GM08714 (cell line): Measurements from ENCODE around the gene GRWD1.
"Not testable (repeated sequence)": the region's sequence is repeated elsewhere in the genome, so short reads cannot be mapped to it uniquely, and the experiment has no call there.

Source experiments
- H3K4me3 ChIP-seq: fragments of 200-500 bp; sonication (Bioruptor generic); 2 replicates; pipeline ENCODE4 v1.5.1; 2014; ENCODE audit warnings: mild to moderate bottlenecking, low read length, inconsistent platforms
- ZNF274 ChIP-seq: IDR thresholded peaks from 2 replicates; pipeline ENCODE4 v1.6.1; 2012; ENCODE audit warnings: mild to moderate bottlenecking, low read depth, low read length

GRWD1 gene

DNA sequence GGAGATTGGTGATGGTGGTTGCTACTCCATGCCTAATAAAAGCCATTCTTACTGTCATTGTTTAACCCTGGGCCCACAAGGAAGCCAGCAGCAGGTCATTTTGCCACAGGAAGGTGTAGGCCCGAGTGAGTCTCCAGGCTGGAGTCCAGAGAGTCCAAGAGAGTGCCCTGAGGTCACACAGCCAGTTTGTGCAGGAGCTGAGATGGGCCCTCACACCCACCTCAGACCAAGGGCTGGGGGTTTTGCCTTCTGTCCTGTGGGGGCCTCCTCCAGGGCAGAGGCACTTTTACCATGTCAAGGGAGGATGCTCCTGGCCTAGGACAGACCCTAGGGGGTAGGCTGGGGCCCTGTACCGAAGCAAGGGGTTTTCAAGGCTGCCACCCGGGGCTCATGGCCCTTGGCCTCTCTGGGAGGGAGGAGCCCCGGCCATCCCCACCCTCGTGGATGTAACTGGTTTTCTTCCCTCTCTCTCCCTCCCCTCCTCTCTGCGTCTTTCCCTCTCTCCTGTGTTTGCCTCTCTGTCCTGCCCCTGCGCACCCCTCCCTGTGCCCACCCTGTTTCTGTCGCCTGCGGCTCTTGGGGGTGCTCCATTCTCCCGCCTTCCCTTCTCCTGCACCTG lies 31.4 kb downstream of the GRWD1 start:
- H3K4me3 ChIP-seq = no peak overlapping the region
- TF ChIP-seq ZNF274 = no peak

DNA sequence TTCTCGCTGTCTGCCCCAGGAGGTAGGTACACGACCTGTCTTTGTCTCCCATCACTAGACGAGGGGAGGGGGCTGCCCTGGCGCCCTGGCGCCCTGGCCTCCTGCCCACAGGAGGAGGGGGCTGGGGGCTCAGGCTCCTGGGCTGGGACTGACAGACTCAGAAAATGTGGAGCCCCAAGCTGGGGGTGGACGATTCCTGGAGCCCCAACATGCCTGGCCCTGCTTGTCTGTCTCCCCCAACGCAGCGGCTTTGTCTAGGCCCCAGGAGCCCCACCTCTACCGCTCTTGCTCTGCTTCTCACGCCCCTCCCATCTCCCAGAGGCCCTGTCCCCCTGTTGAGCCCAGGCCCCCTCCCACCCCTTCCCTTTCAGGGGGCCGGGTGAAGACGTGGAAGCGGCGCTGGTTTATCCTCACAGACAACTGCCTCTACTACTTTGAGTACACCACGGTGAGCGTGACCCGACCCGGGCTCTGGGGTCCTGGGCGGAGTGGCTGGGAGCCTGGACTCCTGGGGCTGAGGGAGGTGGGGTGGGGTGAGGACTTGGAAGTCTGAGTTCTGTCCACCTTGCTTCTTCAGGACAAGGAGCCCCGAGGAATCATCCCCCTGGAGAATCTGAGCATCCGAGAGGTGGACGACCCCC lies 32.0 kb downstream of the GRWD1 start:
- no peak overlapping the region for H3K4me3 ChIP-seq
- TF ChIP-seq ZNF274 = no peak

DNA sequence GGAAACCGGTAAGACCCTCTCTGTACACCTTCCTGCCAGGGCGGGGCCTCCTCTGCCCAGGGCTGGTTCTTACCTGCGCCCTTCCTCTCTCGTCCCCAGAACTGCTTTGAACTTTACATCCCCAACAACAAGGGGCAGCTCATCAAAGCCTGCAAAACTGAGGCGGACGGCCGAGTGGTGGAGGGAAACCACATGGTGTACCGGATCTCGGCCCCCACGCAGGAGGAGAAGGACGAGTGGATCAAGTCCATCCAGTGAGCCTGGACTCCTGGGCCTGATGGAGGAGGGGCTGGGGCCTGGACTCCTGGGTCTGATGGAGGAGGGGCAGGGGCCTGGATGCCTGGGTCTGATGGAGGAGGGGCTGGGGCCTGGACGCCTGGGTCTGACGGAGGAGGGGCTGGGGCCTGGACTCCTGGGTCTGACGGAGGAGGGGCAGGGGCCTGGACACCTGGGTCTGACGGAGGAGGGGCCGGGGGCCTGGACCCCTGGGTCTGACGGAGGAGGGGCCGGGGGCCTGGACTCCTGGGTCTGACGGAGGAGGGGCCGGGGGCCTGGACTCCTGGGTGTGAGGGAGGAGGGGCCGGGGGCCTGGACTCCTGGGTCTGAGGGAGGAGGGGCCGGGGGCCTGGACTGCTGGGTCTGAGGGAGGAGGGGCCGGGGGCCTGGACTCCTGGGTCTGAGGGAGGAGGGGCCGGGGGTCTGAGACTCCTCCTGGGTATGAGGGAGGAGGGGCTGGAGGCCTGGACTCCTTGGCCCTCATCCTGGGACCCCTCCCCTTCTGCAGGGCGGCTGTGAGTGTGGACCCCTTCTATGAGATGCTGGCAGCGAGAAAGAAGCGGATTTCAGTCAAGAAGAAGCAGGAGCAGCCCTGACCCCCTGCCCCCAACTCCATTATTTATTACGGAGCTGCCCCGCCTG lies 32.8 kb downstream of the GRWD1 start:
- H3K4me3 ChIP-seq = no peak overlapping the region
- TF ChIP-seq ZNF274 = no peak

DNA sequence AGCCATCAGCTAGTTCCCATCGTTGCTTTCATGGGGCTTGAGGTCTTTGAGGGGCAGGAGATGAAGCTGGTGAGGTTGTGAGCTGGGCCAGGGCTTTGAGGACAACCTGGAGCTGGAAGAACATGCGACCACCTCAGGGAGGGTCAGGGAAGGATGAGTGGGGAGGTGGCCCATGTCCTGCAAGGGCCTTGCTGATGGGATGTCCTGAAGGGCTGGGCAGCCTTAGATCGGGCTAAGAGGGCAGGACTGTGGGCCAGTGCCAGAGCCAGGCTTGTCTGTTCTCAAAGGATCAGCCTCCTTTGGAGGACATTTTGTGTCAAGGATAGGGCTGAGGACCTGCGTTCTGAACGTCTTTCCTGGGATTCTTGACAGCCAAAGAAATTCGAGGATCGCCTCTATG lies 33.9 kb downstream of the GRWD1 start:
- no peak overlapping the region for H3K4me3 ChIP-seq
- TF ChIP-seq ZNF274 = no peak

DNA sequence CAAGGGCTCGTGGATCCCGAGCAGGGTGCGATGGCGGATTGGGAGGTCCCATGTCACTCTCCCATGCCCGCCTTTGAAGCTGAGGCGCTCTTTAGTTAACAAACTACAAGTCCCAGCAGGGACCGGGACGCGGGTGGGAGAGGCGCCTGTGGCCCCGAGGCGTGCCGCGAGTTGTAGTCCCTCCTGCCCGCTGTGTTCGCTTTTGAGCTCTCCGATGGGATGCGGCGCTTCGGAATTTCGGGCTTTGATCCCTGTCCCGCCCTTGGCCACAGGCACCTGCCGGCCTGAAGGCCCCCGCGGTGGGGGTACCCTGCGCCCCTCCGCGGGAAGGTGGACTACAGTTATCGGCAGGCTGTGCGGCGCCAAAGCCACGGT lies 34.4 kb downstream of the GRWD1 start:
- H3K4me3 ChIP-seq = peak overlapping the region; percentile 7; the same call in 1 of the 2 replicates
- no peak for TF ChIP-seq ZNF274

DNA sequence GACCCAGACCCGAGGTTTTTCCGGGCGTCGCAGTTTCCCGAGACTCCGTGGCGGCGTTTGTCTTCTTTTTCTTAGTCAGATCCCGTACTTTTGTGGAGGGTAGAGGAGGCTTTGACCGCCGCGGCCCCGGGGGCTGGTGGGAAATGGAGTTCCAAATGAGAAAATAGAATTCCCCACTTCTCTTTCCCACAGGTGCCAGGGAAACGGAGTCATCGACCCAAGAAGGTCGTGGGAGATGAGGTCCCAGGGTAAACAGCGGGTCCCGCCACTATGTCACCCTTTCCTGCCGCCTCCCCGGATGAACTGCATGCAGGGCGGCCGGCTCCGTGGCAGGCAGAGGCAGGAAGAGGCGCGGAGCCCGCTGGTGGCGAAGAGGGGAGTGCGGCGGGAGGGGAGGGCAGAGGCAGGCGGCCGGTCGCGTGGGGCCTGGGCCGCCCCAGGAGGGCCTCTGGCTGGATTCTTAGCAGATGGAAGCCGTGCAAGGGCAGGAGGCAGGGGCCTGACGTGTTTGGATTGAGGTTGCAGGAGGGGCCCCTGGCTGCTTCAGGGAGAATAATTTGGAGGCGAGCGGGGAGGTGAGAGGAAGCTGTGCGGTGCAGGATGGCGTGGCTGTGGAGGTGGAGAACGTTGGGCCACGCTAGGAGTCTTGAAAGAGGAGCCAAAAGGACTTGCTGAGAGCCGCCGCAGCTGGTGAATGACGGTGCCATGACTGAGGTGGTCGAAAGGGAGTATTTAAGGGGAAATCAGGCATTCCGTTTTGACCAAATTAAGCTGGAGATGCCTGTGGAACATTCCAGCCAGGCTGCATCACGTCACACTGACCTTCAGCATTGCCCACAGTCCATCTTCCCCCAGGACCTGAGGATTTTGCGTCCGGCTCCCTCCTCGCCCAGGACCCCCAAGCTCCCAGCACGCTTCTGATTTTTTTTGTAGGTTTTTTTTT lies 35.0 kb downstream of the GRWD1 start:
- TF ChIP-seq ZNF274 = no peak
- H3K4me3 ChIP-seq = peak overlapping the region; percentile 7; the same call in 1 of the 2 replicates

DNA sequence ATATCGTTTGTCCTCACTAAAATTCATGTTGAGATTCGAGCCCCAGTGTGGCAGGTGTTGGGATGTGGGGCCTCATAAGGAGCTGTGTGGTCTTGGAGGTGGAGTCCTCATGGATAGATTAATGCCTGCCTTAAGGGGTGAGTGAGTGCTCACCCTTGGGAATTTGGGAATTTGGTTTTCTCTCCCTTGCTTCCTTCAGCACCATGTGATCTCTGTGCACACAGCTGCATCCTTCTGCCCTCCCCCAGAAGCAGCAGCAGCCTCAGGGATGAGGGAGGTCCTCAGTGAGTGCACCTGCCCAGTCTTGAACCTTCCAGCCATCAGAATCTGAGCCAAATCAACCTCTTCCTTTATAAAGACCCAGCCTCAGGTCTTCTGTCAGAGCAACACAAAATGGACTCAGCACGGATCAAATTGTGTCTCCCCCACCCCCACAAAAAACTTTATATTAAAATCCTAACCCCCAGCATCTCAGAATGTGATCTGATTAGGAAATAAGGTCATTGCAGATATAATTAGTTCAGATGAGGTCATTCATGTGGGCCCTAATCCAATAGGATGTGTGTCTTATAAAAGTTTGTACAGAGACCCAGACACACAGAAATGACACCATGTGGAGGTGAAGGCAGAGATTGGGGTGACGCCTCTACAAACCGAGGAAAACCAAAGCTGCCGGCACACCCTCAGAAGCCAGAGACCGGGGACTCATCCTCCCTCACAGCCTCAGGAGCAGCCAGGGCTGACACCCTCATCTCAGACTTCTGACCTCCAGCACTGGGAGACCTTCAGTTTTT lies 36.3 kb downstream of the GRWD1 start:
- no peak overlapping the region for H3K4me3 ChIP-seq
- no peak for TF ChIP-seq ZNF274

DNA sequence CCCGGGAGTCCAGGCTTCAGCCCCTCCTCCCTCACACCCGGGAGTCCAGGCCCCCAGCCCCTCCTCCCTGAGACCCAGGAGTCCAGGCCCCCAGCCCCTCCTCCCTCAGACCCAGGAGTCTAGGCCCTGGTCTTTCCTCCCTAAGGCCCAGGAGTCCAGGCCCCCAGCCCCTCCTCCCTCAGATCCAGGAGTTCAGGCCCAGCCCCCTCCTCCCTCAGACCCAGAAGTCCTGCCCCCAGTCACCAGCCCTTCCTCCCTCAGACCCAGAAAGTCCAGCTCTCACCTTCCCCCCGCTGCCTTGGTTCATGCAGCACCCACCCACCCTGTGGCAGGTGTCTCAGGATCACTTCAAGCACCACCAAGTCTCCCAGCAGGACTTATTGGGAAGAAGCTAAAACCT lies 37.5 kb downstream of the GRWD1 start:
- TF ChIP-seq ZNF274 = no peak
- H3K4me3 ChIP-seq = no peak overlapping the region

DNA sequence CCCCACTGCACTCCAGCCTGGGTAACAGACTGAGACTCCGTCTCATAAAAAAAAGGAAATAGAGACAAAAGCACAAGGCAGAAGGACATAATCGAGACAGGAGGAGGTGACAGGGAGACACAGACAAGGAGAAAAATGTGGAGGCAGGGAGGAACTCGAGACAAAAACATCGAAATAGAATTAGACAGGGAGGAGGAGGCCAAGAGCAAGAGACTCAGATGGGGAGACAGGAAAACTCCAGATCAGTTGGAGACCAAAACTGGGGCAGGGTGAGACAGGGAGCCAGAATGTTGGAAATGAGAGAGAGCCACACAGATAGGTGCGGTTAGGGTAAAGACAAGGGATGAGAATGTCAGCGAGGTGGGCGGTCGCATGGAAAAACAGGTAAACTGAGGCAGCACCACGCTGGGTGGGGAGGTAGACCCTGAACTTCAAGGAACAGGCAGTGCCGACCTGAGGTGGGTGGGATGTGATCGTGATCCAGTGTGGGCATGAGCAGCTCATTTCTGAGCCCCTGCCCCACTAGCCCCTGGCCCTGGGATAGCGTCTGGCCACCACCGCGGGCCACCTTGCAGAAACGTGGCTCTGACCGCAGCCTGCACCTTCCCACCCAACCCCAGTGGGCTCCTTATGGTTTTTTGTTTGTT lies 38.6 kb downstream of the GRWD1 start:
- no peak for TF ChIP-seq ZNF274
- no peak overlapping the region for H3K4me3 ChIP-seq

DNA sequence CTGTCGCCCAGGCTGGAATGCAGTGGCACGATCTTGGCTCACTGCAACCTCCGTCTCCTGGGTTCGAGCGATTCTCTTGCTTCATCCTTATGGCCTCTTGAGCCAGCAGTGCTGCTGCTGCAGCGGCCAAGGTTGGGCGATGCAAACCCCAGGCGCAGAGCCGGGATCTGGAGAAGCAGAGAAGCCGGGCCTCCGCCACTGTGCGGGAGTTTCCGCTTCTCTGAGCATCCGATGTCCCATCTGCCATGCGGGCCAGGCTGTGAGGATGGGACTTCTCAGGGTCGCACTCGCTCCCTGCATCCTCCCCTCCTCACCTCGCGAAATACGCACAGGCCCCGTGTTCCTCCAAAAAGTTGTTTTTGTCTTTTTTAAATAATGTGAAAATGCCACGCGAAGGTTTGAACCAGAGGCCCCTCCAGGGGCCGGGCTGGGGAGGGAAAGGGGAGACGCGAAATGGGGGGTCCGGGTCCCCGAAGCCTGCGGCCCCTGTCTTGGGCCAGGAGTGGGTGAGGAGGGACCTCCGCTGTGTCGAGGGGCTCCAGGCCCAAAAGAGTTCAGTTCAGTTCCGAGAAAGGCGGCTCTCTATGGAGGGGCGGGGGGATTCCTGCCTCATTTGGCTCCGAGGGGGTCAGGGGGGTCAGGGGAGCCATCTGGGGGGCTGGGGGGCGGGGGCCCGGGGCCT lies 39.3 kb downstream of the GRWD1 start:
- no peak for TF ChIP-seq ZNF274
- H3K4me3 ChIP-seq = no peak overlapping the region

DNA sequence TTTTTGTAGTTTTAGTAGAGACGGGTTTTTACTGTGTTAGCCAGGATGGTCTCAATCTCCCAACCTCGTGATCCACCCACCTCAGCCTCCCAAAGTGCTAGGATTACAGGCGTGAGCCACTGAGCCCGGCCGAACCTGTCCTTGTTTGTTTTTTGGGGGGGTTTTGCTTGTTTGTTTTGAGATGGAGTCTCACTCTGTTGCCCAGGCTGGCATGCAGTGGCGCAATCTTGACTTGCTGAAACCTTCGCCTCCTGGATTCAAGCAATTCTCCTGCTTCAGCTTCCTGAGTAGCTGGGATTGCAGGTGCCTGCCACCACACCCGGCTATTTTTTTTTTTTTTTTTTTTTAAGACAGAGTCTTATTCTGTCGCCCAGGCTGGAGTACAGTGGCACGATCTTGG lies 40.9 kb downstream of the GRWD1 start:
- H3K4me3 ChIP-seq = not testable (repeated sequence)

DNA sequence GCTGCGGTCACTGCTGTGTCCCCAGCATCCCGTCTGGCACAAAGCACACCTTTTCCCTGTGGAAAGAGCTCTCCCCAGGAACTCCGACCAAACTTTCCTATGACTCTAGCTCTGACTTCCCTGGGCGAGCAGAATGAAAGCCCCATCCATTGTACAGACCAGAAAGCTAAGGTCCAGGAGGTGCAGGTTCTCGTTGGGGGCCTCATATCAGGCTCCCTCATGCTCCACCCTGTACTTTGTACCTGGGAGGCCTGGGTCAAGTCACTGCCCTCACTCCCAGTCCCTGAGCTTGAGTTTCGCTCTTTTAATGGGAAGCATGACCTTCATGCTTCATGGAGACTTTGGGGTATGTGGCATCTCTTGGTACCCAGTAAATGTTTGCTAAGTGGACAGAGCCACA lies 41.8 kb downstream of the GRWD1 start:
- TF ChIP-seq ZNF274 = no peak
- no peak overlapping the region for H3K4me3 ChIP-seq
